ENCODE data around the gene GNGT1. TPM values are rescaled to one million over a fixed set of nuclear protein-coding genes. Genes with fewer than 3 reads are reported as not detected.
A peak's percentile ranks its signal among the peaks of the same experiment; 100 is the strongest.

GNGT1 gene
- total and polyA plus RNA-seq, 2 donors (not counting 3 experiments of a cell fraction or from before 2014, with no cell fraction given) = not detected

- Histone ChIP-seq H3K4me3 (replicated peaks in 1 of 3; ENCODE audit: insufficient read depth in 1 of 3, low read depth in 1 of 3, low read length in 3 of 3) (peak overlapping the region; percentile 95 to 100 (median 100)), H3K27ac (ENCODE audit: insufficient read depth, low read depth, low read length) (peak overlapping the region; percentile 99), H4K20me1 (replicated peaks; ENCODE audit: control insufficient read depth, extremely low read depth, insufficient read depth, low read length) (peaks cover 5% of the 10 kb centered on the region), H3K9me1 (replicated peaks; ENCODE audit: control insufficient read depth, extremely low read depth, insufficient read depth, low read length) (no peaks in the 10 kb centered on the region), H3K9me3 (replicated peaks; ENCODE audit: control insufficient read depth, insufficient read depth, low read length) (no peaks in the 10 kb centered on the region), H2AFZ (ENCODE audit: low read depth, low read length) (peak overlapping the region; percentile 72), H3K4me1 (ENCODE audit: control insufficient read depth, extremely low read depth, insufficient read depth, low read length) (peaks cover 18% of the 10 kb centered on the region), H3K4me2 (ENCODE audit: insufficient read depth, low read length) (peak overlapping the region; percentile 98), H3K27me3 (ENCODE audit: control insufficient read depth in 2 of 2, insufficient read depth in 2 of 2, low read length in 2 of 2) (no peaks in the 10 kb centered on the region), H3K79me2 (ENCODE audit: control insufficient read depth, insufficient read depth, low read length) (peaks cover 41% of the 10 kb centered on the region), H3K9ac (replicated peaks; ENCODE audit: extremely low read depth, insufficient read depth, low read length) (peak overlapping the region; percentile 100), H3K36me3 (ENCODE audit: control insufficient read depth in 2 of 2, extremely low read depth in 1 of 2, insufficient read depth in 2 of 2, low read length in 2 of 2) (peaks cover 2 to 3% of the 10 kb centered on the region in 2 experiments)
- ChIA-PET POLR2A (interaction anchor here (0.6 to 1.7 kb wide), 3 partner anchors 10 to 1959 kb away, joined by 3 to 12 read pairs (median 5); no protein-coding TSS in a partner anchor), CTCF (interaction anchor here (0.7 to 3.3 kb wide), 15 partner anchors 10 to 295 kb away, joined by 3 to 34 read pairs (median 5); partner anchors contain the start of gene GNGT1)
- TF ChIP-seq GATA2 (IDR thresholded peaks at IDR 0.05; ENCODE audit: insufficient read depth, insufficient read length, low read depth, low read length) (no peak), POLR2AphosphoS5 (IDR thresholded peaks at IDR 0.05; ENCODE audit: insufficient read depth, low read depth, low read length) (no peak), EZH2 (IDR thresholded peaks at IDR 0.05; ENCODE audit: borderline replicate concordance, low read depth, low read length, severe bottlenecking) (no peak)
- DNase-seq (ENCODE audit: low read depth, low spot score) (no peak), FAIRE-seq (no peak)
- BruUV-seq (replicated peaks) = no TSS peak
- dilution Hi-C loops (cut with MboI; ENCODE audit: extremely low pct_ligation_motif_present, low sequenced_read_pairs) (no loop called here), intact Hi-C loops (cut with micrococcal nuclease) (loop anchor here (1.0 to 5.0 kb wide), 9 partner anchors 18 to 451 kb away; partner anchors contain the start of gene BET1)
Observed at GRCh38 chr7:93921186-93921585, 14.8 kb downstream of the GNGT1 start.

GRCh38 chr7:93921607-93922566, 15.5 kb downstream of the GNGT1 start, which contains the start of gene GNG11:
TSS of gene GNG11 (plus strand) at chr7:93921735. CDS start at chr7:93922138, 403 bp downstream.
- POLR2A ChIA-PET = interaction anchor here (0.6 to 1.7 kb wide), 5 partner anchors 9 to 1958 kb away, joined by 3 to 12 read pairs (median 3); no protein-coding TSS in a partner anchor
- no peaks in the 10 kb centered on the region for H3K9me1 ChIP-seq (replicated peaks; ENCODE audit: control insufficient read depth, extremely low read depth, insufficient read depth, low read length)
- TSS peak; percentile 48 for BruUV-seq (replicated peaks)

More at GRCh38 chr7:93921607-93922566, 15.5 kb downstream of the GNGT1 start, which contains the start of gene GNG11:
- H3K4me2 ChIP-seq (ENCODE audit: insufficient read depth, low read length) = peak within 1 kb of the TSS; percentile 98
- CTCF ChIA-PET = interaction anchor here (0.7 to 3.3 kb wide), 19 partner anchors 9 to 294 kb away, joined by 3 to 34 read pairs (median 5); partner anchors contain the start of gene GNGT1
- intact Hi-C loops (cut with micrococcal nuclease) = loop anchor here (1.0 to 5.0 kb wide), 10 partner anchors 8 to 450 kb away; partner anchors contain the start of gene BET1
- H3K27ac ChIP-seq (ENCODE audit: insufficient read depth, low read depth, low read length) = peak within 1 kb of the TSS; percentile 99
- peak within 1 kb of the TSS; percentile 95 to 100 (median 100) for H3K4me3 ChIP-seq (replicated peaks in 1 of 3; ENCODE audit: insufficient read depth in 1 of 3, low read depth in 1 of 3, low read length in 3 of 3)
- peaks cover 8 to 10% of the 10 kb centered on the region in 2 experiments for H3K36me3 ChIP-seq (ENCODE audit: control insufficient read depth in 2 of 2, extremely low read depth in 1 of 2, insufficient read depth in 2 of 2, low read length in 2 of 2)
- H3K27me3 ChIP-seq (ENCODE audit: control insufficient read depth in 2 of 2, insufficient read depth in 2 of 2, low read length in 2 of 2) = no peaks in the 10 kb centered on the region
- FAIRE-seq (peak; percentile 52), DNase-seq (ENCODE audit: low read depth, low spot score) (peak; percentile 90)
- no peaks in the 10 kb centered on the region for H3K9me3 ChIP-seq (replicated peaks; ENCODE audit: control insufficient read depth, insufficient read depth, low read length)
- peak within 1 kb of the TSS; percentile 72 for H2AFZ ChIP-seq (ENCODE audit: low read depth, low read length)
- TF ChIP-seq MYC (IDR thresholded peaks at IDR 0.05; ENCODE audit: low read depth, low read length) = no peak
- TF ChIP-seq GATA2 (IDR thresholded peaks at IDR 0.05; ENCODE audit: insufficient read depth, insufficient read length, low read depth, low read length) = peak; percentile 38
- TF ChIP-seq POLR2A (IDR thresholded peaks at IDR 0.05; ENCODE audit: low read depth, low read length) = peak; percentile 86
- TF ChIP-seq POLR2AphosphoS5 (IDR thresholded peaks at IDR 0.05; ENCODE audit: insufficient read depth, low read depth, low read length) = peak; percentile 90
- no peak for TF ChIP-seq JUN (IDR thresholded peaks at IDR 0.05; ENCODE audit: borderline replicate concordance, insufficient read depth, insufficient read length, low read depth)
- TF ChIP-seq FOS (IDR thresholded peaks at IDR 0.05; ENCODE audit: borderline replicate concordance, insufficient read depth, low read length) = peak; percentile 42
- no peak for TF ChIP-seq EZH2 (IDR thresholded peaks at IDR 0.05; ENCODE audit: borderline replicate concordance, low read depth, low read length, severe bottlenecking)
- TF ChIP-seq CTCF (IDR thresholded peaks at IDR 0.05; ENCODE audit: extremely low read depth in 1 of 2, insufficient read depth in 1 of 2, low read depth in 1 of 2, low read length in 2 of 2) = no peak
- dilution Hi-C loops (cut with MboI; ENCODE audit: extremely low pct_ligation_motif_present, low sequenced_read_pairs) = no loop called here
- H3K4me1 ChIP-seq (ENCODE audit: control insufficient read depth, extremely low read depth, insufficient read depth, low read length) = peaks cover 25% of the 10 kb centered on the region
- peaks cover 48% of the 10 kb centered on the region for H3K79me2 ChIP-seq (ENCODE audit: control insufficient read depth, insufficient read depth, low read length)
- H4K20me1 ChIP-seq (replicated peaks; ENCODE audit: control insufficient read depth, extremely low read depth, insufficient read depth, low read length) = peaks cover 5% of the 10 kb centered on the region
- H3K9ac ChIP-seq (replicated peaks; ENCODE audit: extremely low read depth, insufficient read depth, low read length) = peak within 1 kb of the TSS; percentile 100

Data from endothelial cell of umbilical vein (primary cell).